VCaP (cell line): ENCODE results near the gene TRA2A.
"Not testable (repeated sequence)": the region's sequence is repeated elsewhere in the genome, so short reads cannot be mapped to it uniquely, and the experiment has no call there.

Experiments used
- H3K27ac ChIP-seq: fragments of 450-650 bp; 2 replicates; pipeline ENCODE4 v1.5.1; 2017
- CTCF ChIP-seq: fragments of 450-650 bp; conservative IDR thresholded peaks from 2 replicates; pipeline ENCODE4 v1.5.1; 2017; ENCODE audit warnings: mild to moderate bottlenecking, moderate library complexity

Gene TRA2A

GRCh38 chr7:23491502-23491901 lies 40.3 kb downstream of the TRA2A start:
- H3K27ac ChIP-seq = no peak overlapping the region
- no peak for TF ChIP-seq CTCF

- H3K27ac ChIP-seq = no peak overlapping the region
Measured at GRCh38 chr7:23490357-23491135, 41.2 kb downstream of the TRA2A start.

GRCh38 chr7:23488714-23489113 lies 43.1 kb downstream of the TRA2A start:
- not testable (repeated sequence) for H3K27ac ChIP-seq

More at GRCh38 chr7:23490357-23491135, 41.2 kb downstream of the TRA2A start:
- TF ChIP-seq CTCF = no peak

GRCh38 chr7:23487670-23488069 lies 44.1 kb downstream of the TRA2A start:
- no peak overlapping the region for H3K27ac ChIP-seq

GRCh38 chr7:23486002-23486773 lies 45.6 kb downstream of the TRA2A start:
- H3K27ac ChIP-seq = no peak overlapping the region
- TF ChIP-seq CTCF = no peak

More at GRCh38 chr7:23487670-23488069, 44.1 kb downstream of the TRA2A start:
- TF ChIP-seq CTCF = no peak

- no peak overlapping the region for H3K27ac ChIP-seq
- TF ChIP-seq CTCF = no peak
Measured at GRCh38 chr7:23482686-23483085, 49.1 kb downstream of the TRA2A start.

GRCh38 chr7:23477962-23478866 lies 53.6 kb downstream of the TRA2A start:
- no peak overlapping the region for H3K27ac ChIP-seq
- no peak for TF ChIP-seq CTCF
